ENCODE data around the gene ZBTB7C. TPM values are rescaled to one million over a fixed set of nuclear protein-coding genes. Genes with fewer than 3 reads are reported as not detected.

The ZBTB7C gene
- total RNA-seq, 2 donors from 2014 or later = 4.2 to 5.6 TPM

DNA sequence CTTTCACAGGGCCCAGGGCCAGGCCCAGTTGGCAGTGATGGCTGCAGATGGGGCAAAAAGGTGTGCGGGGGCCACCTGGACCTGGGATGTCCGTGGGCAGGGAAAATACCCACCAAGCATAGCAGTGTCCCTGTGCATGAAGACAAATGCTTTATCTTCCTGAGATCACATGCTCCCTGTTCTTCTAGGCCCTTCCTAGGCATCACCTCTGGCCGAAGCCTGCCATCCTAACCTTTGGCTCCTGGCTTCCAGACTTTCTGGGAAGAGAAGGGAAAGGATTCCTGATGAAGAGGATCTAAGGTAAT is 373.7 kb downstream of the ZBTB7C start:
- intact Hi-C loops (cut with DNase I) = loop anchor here (5.0 to 10.0 kb wide), 2 partner anchors 297 to 299 kb away; no protein-coding TSS in a partner anchor
- ATAC-seq (no peak), DNase-seq (no peak)

DNA sequence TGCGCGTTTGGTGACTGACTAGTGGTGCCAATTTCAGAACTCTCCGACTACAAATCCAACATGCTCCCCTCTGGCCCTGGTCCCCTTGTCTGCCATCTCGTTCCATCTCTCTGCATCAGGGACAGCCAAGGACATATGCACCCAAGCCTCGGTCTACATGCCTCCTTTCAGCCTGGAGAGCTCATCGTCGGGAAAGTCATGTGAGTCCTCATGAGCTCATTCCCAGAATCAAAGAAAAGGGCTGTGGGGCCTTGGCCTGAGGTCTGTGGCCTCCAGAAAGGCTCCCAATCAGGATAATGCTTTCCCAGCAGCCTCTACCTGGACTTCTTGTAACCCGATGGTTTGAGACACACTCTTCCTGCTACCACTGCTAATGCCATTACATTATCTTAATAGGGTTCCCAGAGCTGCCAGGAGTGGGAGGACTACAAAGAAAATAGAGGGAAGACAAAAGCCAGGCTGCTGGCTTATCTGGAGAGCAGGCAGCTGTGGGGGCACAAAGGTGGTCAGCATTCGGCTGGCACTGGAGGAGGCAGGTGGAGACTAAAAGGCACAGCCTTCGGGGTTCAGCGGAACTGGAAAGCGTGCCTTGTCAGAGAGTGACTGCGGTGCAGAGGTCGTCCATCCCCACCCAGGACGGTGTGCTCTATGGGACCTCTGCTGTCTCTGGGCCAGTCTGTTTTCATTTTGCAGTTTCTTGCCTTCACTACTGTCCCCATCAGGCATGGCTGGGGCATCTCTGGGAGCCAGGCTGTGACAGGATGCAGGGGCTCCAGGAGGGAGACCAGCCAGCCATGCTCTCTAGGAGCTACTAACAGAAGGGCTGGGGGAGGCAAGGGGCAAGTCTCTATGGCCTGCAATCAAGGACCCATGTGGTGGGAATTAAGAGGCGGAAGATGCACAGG is 374.3 kb downstream of the ZBTB7C start:
- intact Hi-C loops (cut with DNase I) = loop anchor here (5.0 to 10.0 kb wide), 4 partner anchors 297 to 412 kb away; no protein-coding TSS in a partner anchor
- no peak for ATAC-seq
- DNase-seq = no peak

DNA sequence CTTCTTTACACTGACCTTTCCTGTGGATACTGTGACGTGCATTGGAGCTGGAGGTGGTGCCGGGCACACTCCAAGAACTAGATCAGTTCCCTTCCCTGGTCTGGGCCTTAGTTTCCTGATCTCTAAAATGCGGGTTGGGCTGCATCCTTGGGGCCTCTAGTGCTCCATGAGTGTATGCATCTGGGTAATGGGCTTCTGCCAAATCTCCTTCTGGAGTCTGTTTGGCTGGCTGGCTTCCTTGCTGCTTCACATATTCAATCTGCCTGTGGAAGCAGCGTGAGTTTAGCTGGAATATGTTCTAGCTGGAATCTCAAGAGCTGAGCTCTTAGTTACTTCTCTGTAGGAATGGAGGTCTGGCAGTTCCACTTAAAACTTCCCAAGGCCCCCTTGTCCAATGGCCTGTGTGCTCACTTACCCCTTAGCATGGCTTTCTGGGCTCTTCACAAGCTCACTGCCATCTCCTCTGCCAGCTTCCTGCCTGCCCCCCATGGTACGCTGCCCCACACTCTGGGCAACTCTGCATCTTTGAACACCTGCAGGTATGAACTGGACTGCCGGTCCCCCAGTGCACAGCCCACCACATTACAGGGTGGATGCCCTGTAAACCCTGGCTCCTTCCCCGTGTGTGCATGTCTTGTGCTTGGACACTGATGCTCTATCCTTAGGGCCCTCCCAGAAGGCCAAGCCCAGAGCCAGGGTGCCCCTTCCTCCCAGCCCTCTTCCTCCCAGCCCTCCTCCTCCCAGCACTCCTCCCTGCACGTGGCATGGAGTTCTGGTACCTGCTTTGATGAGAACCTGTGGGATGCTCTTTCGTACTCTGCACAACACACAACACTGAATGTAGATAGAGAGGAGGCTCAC is 375.2 kb downstream of the ZBTB7C start:
- DNase-seq = no peak
- intact Hi-C loops (cut with DNase I) = loop anchor here (5.0 to 10.0 kb wide), 3 partner anchors 301 to 413 kb away; no protein-coding TSS in a partner anchor
- peak in 1 of 2 donors; percentile 28 for ATAC-seq

DNA sequence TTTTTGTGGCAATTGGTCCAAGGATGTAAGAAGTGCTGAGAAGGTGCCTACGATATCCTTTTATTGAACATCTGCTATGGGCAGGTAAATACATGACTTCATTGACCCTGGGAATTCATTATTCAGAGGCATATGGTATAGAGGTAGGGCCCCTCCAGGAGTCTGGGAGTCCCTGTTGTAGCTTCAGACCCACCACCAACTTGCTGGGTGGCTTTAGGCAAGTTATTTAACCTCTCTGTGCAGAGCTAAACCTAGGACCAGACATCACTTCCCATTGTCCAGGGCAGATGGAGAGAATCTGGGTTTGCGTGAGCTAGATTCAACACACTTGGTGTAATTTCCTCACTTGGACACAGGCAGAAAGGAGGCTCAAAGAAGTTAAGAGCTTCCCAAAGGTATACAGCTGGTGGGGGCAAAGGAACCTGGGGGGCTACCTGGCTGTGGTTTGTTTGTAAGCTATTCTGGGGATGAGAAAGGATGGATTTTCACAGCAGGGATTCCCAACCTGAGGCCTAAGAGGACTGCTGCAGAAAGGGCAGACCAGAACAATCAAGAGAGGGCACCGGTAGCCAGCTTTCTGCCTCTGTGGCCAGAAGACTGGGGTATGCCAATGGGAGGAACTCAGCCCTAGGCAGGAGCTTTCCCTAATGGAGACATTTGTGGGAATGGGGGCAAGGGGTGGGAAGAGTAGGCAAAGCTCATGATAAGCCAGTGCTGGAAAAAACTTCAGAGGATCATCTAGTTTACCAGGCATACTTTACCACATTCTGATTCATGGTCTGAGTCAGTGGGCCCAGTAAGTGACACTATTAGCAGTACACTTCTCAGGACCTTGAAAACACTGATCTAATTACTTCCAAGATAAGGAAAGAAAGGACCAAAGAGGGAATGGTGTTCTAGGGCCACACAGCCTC is 376.1 kb downstream of the ZBTB7C start:
- intact Hi-C loops (cut with DNase I) = loop anchor here (5.0 to 10.0 kb wide), 3 partner anchors 302 to 414 kb away; no protein-coding TSS in a partner anchor
- DNase-seq (no peak), ATAC-seq (peak in 1 of 2 donors; percentile 43)

DNA sequence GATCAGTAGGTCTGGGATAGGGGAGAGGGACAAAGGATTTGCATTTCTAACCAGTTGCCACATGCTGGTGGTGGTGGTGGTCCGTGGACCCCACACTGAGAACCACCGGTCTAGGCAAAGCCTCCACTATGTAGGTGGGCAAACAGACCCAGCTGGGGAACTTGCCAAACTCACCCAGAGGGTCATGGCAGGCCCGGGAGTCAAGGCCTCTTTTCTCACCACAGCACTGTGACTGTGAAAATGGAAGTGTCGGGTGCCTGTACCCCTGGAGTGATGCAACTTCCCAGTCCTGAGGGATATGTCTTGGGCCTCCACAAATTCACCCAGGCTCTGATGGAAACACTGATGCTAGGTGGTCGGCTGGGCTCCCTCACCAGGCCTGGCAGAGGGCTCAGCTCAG is 377.5 kb downstream of the ZBTB7C start:
- intact Hi-C loops (cut with DNase I) = loop anchor here (2.0 to 10.0 kb wide), 4 partner anchors 303 to 416 kb away; no protein-coding TSS in a partner anchor
- no peak for DNase-seq
- ATAC-seq = no peak

DNA sequence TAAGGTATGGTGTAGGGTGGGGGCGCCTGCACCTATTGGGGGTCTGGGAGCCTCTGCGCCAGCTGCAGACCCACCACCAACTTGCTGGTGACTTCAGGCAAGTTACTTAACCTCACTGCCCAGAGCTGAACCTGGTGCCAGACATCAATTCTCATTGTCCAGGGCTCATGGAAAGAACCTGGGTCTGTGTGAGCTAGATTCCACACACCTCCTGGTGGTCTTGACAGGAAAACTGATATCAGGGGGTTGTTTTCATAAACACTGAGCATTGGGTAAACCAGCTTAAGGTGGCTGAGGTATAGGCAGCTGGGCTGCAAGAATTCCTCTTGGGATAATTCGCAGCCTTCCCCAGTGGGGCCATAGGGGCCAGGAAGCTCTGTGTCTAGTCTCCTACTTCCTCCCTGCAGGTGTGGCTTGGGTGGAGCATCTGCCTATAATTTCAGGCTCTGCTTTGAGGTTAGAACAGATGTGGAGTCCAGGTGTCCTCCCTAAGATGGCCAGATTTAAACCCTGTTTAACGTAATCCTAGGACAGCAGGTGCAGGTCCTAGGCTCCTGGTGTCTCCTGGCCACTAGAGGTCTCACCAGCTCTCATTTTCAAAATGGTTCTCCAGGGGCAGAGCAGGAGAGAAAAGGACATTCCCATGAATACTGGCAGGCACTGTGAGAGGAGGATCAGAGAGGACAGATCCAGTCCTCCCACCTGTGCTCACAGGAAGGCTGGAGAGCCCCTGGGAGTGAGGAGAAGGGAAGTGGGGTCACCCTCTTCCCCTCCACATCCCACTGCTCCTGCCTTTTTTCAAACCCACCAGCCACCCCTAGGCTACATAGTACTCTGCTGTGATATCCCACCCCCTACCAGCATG is 378.3 kb downstream of the ZBTB7C start:
- intact Hi-C loops (cut with DNase I) = loop anchor here (2.0 to 10.0 kb wide), 4 partner anchors 304 to 416 kb away; no protein-coding TSS in a partner anchor

DNA sequence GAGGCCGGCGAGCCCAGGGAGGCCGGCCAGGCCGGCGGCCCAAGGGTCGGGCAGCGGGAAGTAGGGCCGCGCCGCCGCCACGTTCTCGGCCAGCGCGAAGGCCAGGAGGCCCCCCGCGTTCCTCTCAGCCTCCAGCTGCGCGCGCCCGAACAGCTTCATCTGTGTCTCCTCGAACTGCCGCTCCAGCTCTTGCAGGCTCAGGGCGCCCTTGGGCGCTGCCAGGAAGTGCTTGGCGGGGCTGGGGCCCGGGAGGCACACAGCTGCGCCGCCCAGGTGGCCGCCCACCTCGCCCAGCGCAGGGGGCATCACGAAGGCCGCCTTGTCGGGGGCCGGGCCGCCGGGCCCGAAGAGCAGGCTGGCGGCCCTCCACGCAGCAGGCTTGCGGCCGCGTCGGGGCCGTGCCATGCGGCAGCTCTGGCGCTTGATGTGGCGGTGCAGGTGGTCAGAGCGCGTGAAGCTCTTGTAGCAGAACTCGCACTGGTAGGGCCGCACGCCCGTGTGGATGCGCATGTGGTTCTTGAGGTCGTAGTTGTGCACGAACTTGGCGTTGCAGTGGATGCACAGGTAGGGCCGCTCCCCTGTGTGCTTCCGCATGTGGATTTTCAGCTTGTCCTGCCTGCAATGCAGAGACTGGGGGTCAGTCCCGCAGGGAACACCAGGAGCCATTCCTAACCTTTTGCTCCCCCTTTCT is 379.7 kb downstream of the ZBTB7C start:
- intact Hi-C loops (cut with DNase I) = no loop called here
- no peak for DNase-seq

More for the DNA sequence above, 378.3 kb downstream of the ZBTB7C start:
- DNase-seq (no peak), ATAC-seq (peak; percentile 63 to 68)

DNA sequence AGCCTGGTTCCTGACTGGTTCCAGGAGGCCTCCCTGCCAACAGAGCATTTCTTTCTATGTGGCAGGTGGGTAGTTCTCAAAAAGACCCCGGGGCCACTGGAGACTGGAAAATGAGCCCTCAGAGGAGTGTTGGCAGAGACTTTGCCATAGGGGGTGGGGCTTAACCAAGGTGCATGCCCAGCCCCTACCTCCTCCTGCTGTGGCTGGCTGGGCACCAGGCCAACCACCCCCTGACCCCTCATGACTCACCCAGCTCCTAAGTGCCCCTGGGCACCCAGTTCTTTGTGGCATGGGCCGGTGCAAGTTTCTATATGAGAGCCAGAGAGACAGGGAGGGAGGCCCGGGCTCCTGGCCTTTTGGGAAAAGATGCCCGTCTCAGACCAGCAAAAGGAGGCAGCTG is 380.5 kb downstream of the ZBTB7C start:
- intact Hi-C loops (cut with DNase I) = no loop called here
- DNase-seq = no peak
- no peak for ATAC-seq

More for the DNA sequence above, 379.7 kb downstream of the ZBTB7C start:
- no peak for ATAC-seq

DNA sequence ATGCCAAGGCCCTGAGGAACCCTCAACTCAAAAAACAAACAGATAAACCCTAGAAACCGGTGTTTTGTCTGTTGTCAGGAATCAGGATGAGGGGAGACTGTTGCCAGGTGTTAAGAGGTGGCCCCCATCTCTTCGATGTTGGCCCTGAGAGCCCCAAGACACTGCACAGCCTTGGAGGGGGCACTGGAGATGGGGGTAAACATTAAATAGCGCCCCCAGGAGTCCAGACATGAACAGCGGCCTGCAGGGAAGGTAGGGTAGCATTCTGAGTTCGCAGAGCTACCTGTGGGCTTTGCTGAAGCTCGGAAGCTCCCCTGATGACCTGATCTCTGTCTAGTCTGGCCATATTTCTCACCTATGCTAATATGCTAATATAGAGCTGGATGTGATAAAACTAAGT is 381.1 kb downstream of the ZBTB7C start:
- intact Hi-C loops (cut with DNase I) = no loop called here
- DNase-seq (no peak), ATAC-seq (no peak)

DNA sequence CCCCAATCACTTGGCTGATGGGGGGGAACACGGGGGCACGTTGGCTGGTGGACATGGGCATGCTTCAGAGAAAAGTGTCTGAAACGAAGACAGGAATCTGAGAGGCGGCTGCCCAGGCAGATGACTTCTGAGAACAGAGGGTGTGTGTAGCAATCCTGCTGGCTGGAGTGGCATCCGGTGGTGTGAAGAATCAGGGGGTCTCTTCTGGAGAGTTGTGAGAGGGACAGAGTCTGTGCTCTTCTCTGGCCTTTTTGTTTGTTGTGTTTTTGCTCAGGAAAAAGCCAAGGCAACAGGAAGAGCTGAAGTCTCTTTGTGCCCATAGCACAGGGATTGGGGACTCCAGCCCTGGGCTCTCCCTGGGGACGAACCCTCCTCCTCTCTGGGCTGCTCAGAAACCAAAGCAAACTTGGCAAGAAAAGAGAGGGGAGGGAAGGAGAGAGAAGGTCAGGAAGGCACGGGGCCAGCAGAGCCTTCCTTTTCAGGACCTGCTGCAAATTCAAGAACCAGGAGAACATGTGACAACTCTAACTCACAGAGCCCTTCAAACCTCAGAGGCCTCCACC is 381.7 kb downstream of the ZBTB7C start:
- intact Hi-C loops (cut with DNase I) = no loop called here
- ATAC-seq (peak in 1 of 2 donors; percentile 62), DNase-seq (no peak)

DNA sequence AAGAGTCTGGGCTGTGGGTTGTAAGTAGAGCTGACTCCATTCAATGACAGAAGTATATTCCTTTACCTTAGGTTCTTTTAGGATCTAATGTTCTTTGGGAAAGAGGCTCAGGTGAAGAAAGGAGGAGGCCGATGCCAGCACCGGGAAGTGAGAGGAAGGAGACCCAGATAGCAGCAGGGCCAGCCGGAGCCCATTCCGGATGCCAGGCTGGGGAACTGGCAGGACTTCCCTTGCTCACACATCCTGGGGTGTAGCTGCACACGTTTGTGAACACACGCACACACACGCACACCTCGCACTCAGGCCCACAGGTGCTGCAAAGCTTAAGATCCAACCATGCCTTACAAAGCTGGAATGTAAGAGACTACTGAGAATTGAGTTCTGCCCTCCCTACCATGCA is 383.0 kb downstream of the ZBTB7C start:
- ATAC-seq (no peak), DNase-seq (no peak)

DNA sequence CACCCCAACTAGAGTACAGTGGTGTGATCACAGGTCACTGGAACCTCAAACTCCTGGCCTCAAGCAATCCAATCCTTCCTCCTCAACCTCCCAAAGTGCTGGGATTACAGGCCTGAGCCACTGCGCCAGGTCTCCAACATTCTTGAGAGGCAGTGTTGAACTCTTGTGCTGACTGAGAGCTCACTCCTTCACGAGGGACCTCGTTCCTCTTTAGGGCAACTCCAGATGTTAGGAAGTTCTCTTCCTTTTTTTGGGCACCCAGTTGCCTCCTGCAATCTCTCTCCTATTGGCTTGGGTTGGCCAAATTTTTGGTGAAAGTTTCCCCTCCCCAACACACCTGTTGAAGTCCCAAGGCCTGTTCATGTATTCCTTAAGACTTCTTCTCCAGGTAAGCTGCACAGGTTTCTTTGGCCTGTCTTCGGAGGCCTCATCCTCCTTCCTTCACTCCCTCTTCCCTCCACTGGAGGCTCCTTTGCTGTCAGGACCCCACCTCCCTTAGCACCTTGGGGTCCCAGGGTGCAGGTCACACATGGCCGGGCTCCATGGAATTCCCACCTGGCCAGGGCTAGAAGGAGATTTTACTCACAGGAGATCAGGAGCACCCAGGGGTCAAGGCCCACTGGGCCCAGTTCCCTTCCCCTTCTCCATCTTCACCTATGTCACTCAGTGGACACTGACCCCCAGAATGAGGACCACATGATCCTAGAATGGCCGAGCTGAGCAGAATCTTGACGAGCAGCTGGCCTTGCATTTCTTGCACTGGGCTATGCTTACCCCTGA is 384.1 kb downstream of the ZBTB7C start:
- intact Hi-C loops (cut with DNase I) = loop anchor here in 1 of 2 donors (5.0 kb wide), 1 partner anchor 253 kb away; no protein-coding TSS in a partner anchor

More for the DNA sequence above, 383.0 kb downstream of the ZBTB7C start:
- intact Hi-C loops (cut with DNase I) = no loop called here

DNA sequence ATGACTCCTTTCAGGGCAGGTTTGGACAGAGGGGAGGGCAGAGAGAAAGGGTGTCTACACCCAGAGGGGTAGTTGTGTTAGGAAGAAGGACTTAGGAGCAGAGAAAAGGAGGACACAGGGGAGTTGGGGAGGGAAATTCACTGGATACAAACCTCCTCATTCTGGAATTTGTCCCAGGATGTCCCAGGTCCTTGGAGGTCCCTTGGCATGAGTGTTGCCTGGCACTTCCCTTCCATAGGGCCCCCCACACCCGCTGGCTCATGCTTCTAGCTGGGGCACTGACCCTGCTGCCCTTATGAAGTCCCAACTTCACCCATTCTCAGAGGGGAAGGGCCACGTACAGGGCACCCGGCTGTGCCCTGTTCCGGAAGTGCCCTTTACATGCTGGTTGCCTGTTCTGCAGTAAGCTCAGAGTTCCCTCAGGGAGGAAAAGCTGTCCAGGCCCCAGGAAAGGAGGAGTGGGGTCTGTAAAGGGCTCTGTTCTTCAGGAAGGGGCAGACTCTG is 385.1 kb downstream of the ZBTB7C start:
- DNase-seq (no peak), ATAC-seq (no peak)
- intact Hi-C loops (cut with DNase I) = loop anchor here in 1 of 2 donors (5.0 kb wide), 1 partner anchor 252 kb away; no protein-coding TSS in a partner anchor

More for the DNA sequence above, 384.1 kb downstream of the ZBTB7C start:
- ATAC-seq = no peak
- DNase-seq = no peak

DNA sequence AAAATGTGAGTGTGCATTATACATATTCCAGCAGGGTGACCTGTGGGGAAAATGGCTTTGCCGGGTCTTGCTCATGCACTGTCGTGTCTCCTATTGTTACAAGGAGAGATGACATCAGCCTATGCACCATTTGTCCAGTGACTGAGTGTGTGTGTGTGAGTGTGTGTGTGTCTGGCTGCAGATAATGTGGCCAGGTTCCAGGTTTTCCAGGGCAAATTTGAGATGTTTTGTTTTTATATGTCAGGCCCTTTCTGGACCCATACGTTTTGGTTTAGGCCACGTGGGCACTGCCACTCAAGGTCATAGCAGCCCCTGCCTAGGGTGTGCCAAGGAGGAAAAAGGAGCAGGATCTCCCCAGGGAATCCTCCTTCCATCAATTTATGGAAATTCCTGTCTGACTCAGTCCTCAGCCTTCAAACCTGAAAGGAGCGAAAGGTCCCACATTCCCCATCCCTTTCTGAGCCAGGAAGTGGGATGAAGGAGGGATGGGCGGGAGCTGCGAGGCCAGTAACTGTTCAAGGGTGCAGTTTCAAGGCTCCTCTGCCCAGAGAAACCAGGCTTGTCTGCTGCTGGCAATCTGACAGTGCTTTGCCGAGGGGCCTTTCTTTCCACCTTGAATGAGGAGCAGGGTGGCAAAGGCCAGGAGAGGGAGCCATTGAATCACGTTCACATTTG is 385.7 kb downstream of the ZBTB7C start:
- DNase-seq (peak; percentile 56), ATAC-seq (peak in 1 of 2 donors; percentile 52)
- intact Hi-C loops (cut with DNase I) = loop anchor here in 1 of 2 donors (5.0 kb wide), 1 partner anchor 251 kb away; no protein-coding TSS in a partner anchor
